Pancreas (tissue), 10 donors: ENCODE measurements around the gene HOXC10. TPM values are rescaled to one million over a fixed set of nuclear protein-coding genes. Genes with fewer than 3 reads are reported as not detected.
A peak's percentile ranks its signal among the peaks of the same experiment; 100 is the strongest.

Experiments used
- ATAC-seq, 4 donors: fragments of 200-7000 bp; cut with Tn5 transposase; one replicate each; pipeline versions ENCODE4 v1.8.0 to v1.9.1; 2020; ENCODE audit warnings: mild to moderate bottlenecking in 4 of 4, moderate library complexity in 4 of 4
- DNase-seq, 6 donors: peaks; one replicate each; pipeline ENCODE4 v3.0.0-alpha.2; 2020
- FAIRE-seq: peaks from 2 replicates; lab custom pipeline; 2012; peaks lifted over from hg19 to GRCh38; lab: Jason Lieb, UNC
- H3K27ac ChIP-seq, 4 donors: fragments of 200-600 bp; sonication (generic); 1 replicate in 3 of 4; 2 replicates in 1 of 4; pipeline versions ENCODE4 v1.5.0 to v1.8.0; 2020
- H3K27me3 ChIP-seq, 4 donors: fragments of 200-600 bp; one replicate each; pipeline ENCODE4 v1.8.0; 2021
- H3K36me3 ChIP-seq, 3 donors: fragments of 200-600 bp; sonication (generic) in 1 of 3; one replicate each; pipeline versions ENCODE4 v1.5.0 to v1.8.0; 2020 to 2021
- H3K4me1 ChIP-seq, 3 donors: fragments of 200-600 bp; one replicate each; pipeline ENCODE4 v1.8.0; 2021
- H3K4me3 ChIP-seq, 4 donors: fragments of 200-600 bp; sonication (generic) in 2 of 4; one replicate each; pipeline versions ENCODE4 v1.5.0 to v1.8.0; 2020 to 2021
- H3K9me3 ChIP-seq, 4 donors: fragments of 200-600 bp; one replicate each; pipeline ENCODE4 v1.8.0; 2021
- WGBS, 2 donors: extraction: QIAGEN DNeasy Blood & Tissue Kit; methylation state at CpG; one replicate each; pipeline ENCODE4 v1.1.7; 2013; 5-methylcytosine and 5-hydroxymethylcytosine counted together
- intact Hi-C, 3 donors: fragments of 100-400 bp; cut with DNase I; formaldehyde crosslinking; loops; one replicate each; pipeline versions ENCODE4 v1.11.1 to v1.14.2; 2022
- polyA plus RNA-seq, 2 donors: library from polyadenylated mRNA; stranded (reverse); fragments of 200-250 nt; gene quantifications; one replicate each; pipeline ENCODE4 v1.2.3, GENCODE V29; 2013
- total RNA-seq, 6 donors: library from RNA; stranded (reverse); fragmentation: NEBNext Ultra II Directional in 4 of 6; extraction: Animal tissue kit (Norgen Biotek cat#: 25700) in 4 of 6; gene quantifications; one replicate each; pipeline versions ENCODE4 v1.2.1 to v1.2.4, GENCODE V29; 2021 to 2023
- TF ChIP-seq, protein P1 (sequence below), 4 donors: fragments of 200-600 bp; sonication (generic) in 3 of 4; IDR thresholded peaks; one replicate each; pipeline versions ENCODE4 v1.5.0 to v1.8.0; 2021; ENCODE audit warnings: antibody characterized with exemption in 4 of 4
- donor health status: healthy with polysubstance abuse.
- donor health status: DM: no; HTN: no; CAD: no; lungs with moderate emphysema.
- donor health status: DM: no; HTN: no; CAD: no.
- donor health status: control.
- donor health status: control.
- donor health status: Bipolar disorder and iron deficiency.
- donor health status: DM: yes; HTN: yes; CAD: no.
- donor health status: DM: no; HTN: no; CAD: no.
- donor health status: DM: no; HTN: no; CAD: no.
- donor health status: DM: yes; HTN: yes; CAD: no.

The HOXC10 gene
- total and polyA plus RNA-seq, 8 donors: 0.08 to 0.16 TPM; not detected in 6

DNA sequence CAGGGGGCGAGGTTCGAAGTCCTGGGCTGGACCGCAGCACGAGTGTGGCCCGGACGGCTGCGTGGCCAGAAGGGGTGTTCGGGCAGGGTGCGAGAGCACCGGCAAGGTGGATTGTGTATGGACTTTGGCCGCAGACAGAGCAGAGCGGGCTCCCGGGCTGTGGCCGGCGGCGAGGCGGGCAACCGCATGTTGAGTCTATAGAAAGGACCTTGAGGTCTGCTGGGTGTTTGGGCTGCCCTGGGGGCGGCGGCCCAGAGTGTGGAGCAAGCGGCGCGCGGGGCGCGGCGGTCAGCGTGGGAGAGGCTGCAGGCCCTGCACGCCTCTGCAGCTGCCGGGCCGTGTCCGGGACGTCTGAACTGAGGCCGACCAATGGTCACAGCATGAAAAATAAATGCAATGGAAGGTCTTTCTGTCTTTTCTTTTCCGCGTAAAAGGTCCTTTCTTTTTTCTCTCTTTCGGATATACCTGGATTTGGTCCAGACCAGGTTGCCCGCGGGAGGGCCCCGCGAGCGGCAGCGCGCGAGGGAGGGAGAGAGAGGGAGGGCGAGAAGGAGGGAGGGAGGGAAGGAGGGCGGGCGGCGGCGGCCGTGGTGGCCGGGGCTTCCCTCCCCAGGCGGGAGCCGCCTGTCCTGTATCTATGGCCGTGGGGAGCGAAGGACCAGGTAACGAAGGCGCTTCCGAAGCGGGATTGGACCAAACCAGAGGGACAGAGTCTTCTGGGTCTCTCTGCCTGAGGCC, 9.5 kb downstream of the HOXC10 start:
- Histone ChIP-seq H3K4me3 (peak overlapping the region in 2 of 4 donors; percentile 10 to 43), H3K27ac (no peak overlapping the region), H3K27me3 (peaks cover 0 to 81% (median 11%) of the 10 kb centered on the region in 4 donors), H3K36me3 (no peaks in the 10 kb centered on the region), H3K4me1 (peaks cover 0 to 16% (median 14%) of the 10 kb centered on the region in 3 donors), H3K9me3 (no peaks in the 10 kb centered on the region)
- ATAC-seq (peak; percentile 35 to 69 (median 59)), FAIRE-seq (no peak), DNase-seq (peak in 2 of 6 donors; percentile 14 to 71)
- intact Hi-C loops: no loop called here
- WGBS, 2 donors: 3 to 4% methylated on average over 46 to 60 of the region's 60 CpGs
- TF ChIP-seq, protein P1, sequence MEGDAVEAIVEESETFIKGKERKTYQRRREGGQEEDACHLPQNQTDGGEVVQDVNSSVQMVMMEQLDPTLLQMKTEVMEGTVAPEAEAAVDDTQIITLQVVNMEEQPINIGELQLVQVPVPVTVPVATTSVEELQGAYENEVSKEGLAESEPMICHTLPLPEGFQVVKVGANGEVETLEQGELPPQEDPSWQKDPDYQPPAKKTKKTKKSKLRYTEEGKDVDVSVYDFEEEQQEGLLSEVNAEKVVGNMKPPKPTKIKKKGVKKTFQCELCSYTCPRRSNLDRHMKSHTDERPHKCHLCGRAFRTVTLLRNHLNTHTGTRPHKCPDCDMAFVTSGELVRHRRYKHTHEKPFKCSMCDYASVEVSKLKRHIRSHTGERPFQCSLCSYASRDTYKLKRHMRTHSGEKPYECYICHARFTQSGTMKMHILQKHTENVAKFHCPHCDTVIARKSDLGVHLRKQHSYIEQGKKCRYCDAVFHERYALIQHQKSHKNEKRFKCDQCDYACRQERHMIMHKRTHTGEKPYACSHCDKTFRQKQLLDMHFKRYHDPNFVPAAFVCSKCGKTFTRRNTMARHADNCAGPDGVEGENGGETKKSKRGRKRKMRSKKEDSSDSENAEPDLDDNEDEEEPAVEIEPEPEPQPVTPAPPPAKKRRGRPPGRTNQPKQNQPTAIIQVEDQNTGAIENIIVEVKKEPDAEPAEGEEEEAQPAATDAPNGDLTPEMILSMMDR (IDR thresholded peaks at IDR 0.05): no peak

DNA sequence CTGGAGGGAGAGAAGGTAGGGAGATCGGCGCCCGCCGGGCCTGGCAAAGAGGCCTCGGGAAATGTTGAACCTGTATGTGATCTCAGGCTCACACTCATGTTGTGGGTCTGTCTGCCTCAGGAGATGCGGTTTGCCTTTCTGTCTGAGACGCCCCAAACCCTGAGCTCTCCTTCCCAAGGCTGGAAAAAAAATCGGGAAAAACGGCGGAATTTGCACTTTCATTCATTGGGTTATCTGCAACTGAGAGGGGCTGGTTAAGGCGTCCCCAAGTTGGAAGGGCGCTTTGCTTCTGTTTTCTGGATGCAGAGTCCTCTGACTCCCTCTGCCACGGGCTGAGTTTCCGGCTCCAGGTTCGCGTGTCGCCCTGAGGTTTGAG, 10.0 kb downstream of the HOXC10 start:
- 7 to 9% methylated on average over 17 of the region's 17 CpGs for WGBS, 2 donors
- DNase-seq: no peak
- TF ChIP-seq, protein P1 (IDR thresholded peaks at IDR 0.05): no peak
- Histone ChIP-seq H3K27me3 (peaks cover 0 to 81% (median 12%) of the 10 kb centered on the region in 4 donors), H3K4me3 (peak overlapping the region in 1 of 4 donors; percentile 43), H3K27ac (no peak overlapping the region), H3K9me3 (no peaks in the 10 kb centered on the region), H3K4me1 (peaks cover 0 to 16% (median 12%) of the 10 kb centered on the region in 3 donors), H3K36me3 (no peaks in the 10 kb centered on the region)
- no peak for FAIRE-seq
- ATAC-seq: peak in 3 of 4 donors; percentile 11 to 43 (median 28)
- intact Hi-C loops: no loop called here

DNA sequence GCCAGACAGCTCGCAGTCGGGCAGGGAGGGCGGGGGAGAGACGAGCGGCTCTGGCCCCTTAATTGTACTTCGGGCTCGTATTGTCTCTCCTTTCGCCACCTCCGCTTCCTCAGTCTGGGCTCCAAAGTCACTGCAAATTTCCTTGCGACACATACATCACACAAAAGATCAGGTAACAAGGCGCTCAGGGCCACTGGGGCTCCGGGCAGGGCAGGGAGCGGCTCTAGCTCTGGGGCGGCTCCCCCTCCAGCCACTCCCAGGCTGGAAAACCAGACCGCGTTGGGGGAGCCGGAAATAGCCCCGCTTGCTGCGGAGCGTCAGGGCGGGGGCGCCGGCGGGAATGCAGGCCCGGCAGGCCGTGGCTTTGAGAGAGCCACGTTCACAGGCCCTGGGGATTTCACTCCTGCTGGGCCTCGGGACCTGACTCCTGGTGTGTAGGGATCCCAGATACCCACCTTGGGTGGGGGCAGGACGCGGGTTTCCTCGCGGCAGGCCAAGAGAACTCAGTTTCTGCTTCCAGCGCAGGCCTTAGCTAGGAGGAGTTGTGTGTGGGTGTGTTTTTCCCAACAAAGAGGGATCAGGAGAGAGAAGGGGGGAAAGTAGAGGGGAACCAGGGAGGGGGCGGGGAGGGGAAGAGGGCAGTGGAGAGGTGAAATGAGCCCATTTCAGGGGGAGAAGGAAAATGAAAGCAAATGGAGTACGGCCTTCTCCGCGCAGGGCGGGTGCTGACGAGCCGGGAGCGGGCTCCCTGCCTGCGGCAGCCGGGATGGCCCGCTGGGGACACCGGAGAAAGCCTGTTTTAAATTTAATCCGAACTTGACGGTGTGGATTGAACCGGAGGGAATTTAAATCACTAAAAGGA, 10.7 kb downstream of the HOXC10 start:
- DNase-seq (peak in 1 of 6 donors; percentile 27), FAIRE-seq (no peak), ATAC-seq (peak; percentile 14 to 57 (median 21))
- peak overlapping the region in 2 of 4 donors; percentile 15 to 43 for H3K4me3 ChIP-seq
- H3K4me1 ChIP-seq: peaks cover 0 to 16% (median 12%) of the 10 kb centered on the region in 3 donors
- TF ChIP-seq, protein P1 (IDR thresholded peaks at IDR 0.05): no peak
- H3K27ac ChIP-seq: no peak overlapping the region
- intact Hi-C loops: no loop called here
- WGBS, 2 donors: 12 to 15% methylated on average over 48 of the region's 48 CpGs
- no peaks in the 10 kb centered on the region for H3K9me3 ChIP-seq
- no peaks in the 10 kb centered on the region for H3K36me3 ChIP-seq
- peaks cover 0 to 81% (median 14%) of the 10 kb centered on the region in 4 donors for H3K27me3 ChIP-seq

DNA sequence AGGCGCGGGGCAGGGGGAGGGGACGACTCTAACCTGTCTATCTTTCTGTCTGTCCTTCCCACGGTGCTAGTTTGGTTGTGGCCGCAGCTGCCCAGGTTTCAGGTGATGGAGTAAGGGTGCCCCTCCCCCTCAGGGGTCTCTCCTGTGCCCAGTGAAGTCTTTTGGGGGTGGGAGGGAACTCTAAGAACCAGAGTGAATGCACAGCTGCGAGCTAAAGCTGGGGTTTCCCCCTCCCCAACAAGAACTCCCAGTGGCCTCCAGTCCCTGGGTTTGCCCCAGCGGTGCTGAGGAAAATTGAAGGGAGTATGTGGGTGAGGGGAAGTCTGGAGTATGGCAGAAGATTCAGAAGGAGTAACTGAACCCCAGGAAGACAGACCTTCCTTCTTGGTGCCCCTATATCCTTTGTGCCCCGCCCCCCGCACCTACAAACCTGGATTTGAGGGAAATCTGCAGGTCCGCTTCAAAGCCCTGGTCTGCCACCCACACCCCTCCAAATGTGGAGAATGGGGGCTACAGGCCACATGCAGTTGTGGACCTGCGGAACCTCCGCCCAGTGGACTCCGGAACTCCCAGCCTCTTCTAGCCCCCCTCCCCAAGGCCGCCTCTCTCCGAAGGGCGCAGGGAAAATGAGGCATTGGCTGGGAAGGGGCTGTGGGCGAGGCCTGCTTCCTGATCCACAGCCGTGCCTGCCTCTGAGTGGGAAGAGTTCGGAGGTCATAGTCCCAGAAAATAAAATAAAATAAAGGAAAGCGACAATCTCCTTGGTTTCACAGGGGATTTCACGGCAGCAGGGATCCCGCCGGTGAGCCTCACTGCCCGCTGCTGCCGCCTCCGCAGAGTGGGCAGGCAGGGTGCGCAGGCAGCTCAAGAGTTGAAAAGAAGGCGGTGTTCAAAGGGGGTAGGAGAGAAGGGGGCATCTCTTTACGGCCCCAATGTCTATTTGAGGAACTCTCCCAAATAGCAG, 11.6 kb downstream of the HOXC10 start:
- WGBS, 2 donors: 54 to 55% methylated on average over 29 of the region's 29 CpGs
- FAIRE-seq: no peak
- TF ChIP-seq, protein P1 (IDR thresholded peaks at IDR 0.05): no peak

More for the DNA sequence above, 11.6 kb downstream of the HOXC10 start:
- DNase-seq (peak in 1 of 6 donors; percentile 11), ATAC-seq (no peak)
- peak overlapping the region in 2 of 4 donors; percentile 15 to 43 for H3K4me3 ChIP-seq
- intact Hi-C loops: no loop called here
- peaks cover 0 to 81% (median 13%) of the 10 kb centered on the region in 4 donors for H3K27me3 ChIP-seq
- peaks cover 0 to 16% (median 12%) of the 10 kb centered on the region in 3 donors for H3K4me1 ChIP-seq
- no peaks in the 10 kb centered on the region for H3K9me3 ChIP-seq
- H3K27ac ChIP-seq: no peak overlapping the region
- H3K36me3 ChIP-seq: no peaks in the 10 kb centered on the region
